Measurements from ENCODE around the gene AGBL1. TPM values are rescaled to one million over a fixed set of nuclear protein-coding genes. Genes with fewer than 3 reads are reported as not detected.

Gene AGBL1
- total and polyA plus RNA-seq, 2 donors (not counting 1 experiment from before 2014, with no cell fraction given), result not detected

GRCh38 chr15:86247249-86247955 lies 167.7 kb downstream of the AGBL1 start:
- H3K9ac ChIP-seq (ENCODE audit: low read length), result no peak overlapping the region
- no peak overlapping the region for H3K4me3 Mint-ChIP-seq
- POLR2A ChIA-PET, result no interaction called here
- 96% methylated on average over 12 of the region's 15 CpGs for WGBS (ENCODE audit: insufficient coverage)
- TF ChIP-seq CTCF (IDR thresholded peaks at IDR 0.05) (no peak), EZH2 (IDR thresholded peaks at IDR 0.05; ENCODE audit: borderline replicate concordance, insufficient read depth, low read depth, low read length, poor library complexity, severe bottlenecking) (no peak)
- H3K27me3 ChIP-seq (replicated peaks in 1 of 4; ENCODE audit: control extremely low read depth in 1 of 4, control insufficient read depth in 3 of 4, insufficient read depth in 4 of 4, low read length in 3 of 4), result no peaks in the 10 kb centered on the region
- CTCF ChIA-PET, result no interaction called here
- no peaks in the 10 kb centered on the region for H4K20me1 ChIP-seq (ENCODE audit: control insufficient read depth, insufficient read depth, low read length, poor library complexity, severe bottlenecking)
- no peak overlapping the region for H3K4me3 ChIP-seq (ENCODE audit: control extremely low read depth in 1 of 5, extremely low read depth in 1 of 5, insufficient read depth in 1 of 5, low read depth in 2 of 5, low read length in 4 of 5)
- H3K79me2 ChIP-seq (ENCODE audit: control insufficient read depth, insufficient read depth, low read length), result no peaks in the 10 kb centered on the region
- H3K27ac Mint-ChIP-seq, result no peak overlapping the region
- no peak overlapping the region for H3K4me2 ChIP-seq (replicated peaks; ENCODE audit: low read depth, low read length, poor library complexity, severe bottlenecking)
- intact Hi-C loops (cut with micrococcal nuclease), result no loop called here
- H3K4me1 Mint-ChIP-seq, result no peaks in the 10 kb centered on the region
- no peaks in the 10 kb centered on the region for H3K9me3 Mint-ChIP-seq (ENCODE audit: insufficient read depth)
- H3K36me3 ChIP-seq (replicated peaks in 1 of 2; ENCODE audit: control extremely low read depth in 1 of 2, control insufficient read depth in 1 of 2, extremely low read depth in 1 of 2, insufficient read depth in 2 of 2, low read length in 1 of 2), result no peaks in the 10 kb centered on the region
- no peaks in the 10 kb centered on the region for H3K4me1 ChIP-seq (ENCODE audit: control insufficient read depth in 2 of 2, insufficient read depth in 2 of 2, low read length in 2 of 2)
- no peak for ATAC-seq (ENCODE audit: low read depth)
- H3K9me3 ChIP-seq (ENCODE audit: control extremely low read depth in 1 of 3, control insufficient read depth in 2 of 3, insufficient read depth in 1 of 3, low read length in 2 of 3), result peaks cover 0 to 6% (median 0%) of the 10 kb centered on the region in 3 donors
- no peak overlapping the region for H2AFZ ChIP-seq (ENCODE audit: insufficient read depth, low read depth, low read length, poor library complexity, severe bottlenecking)
- H3K27me3 Mint-ChIP-seq, result no peaks in the 10 kb centered on the region
- no peak for DNase-seq
- H3K27ac ChIP-seq (ENCODE audit: low read length in 2 of 2), result no peak overlapping the region

GRCh38 chr15:86255247-86255646 lies 175.6 kb downstream of the AGBL1 start:
- no peak overlapping the region for H2AFZ ChIP-seq (ENCODE audit: insufficient read depth, low read depth, low read length, poor library complexity, severe bottlenecking)
- no peaks in the 10 kb centered on the region for H3K36me3 ChIP-seq (replicated peaks in 1 of 2; ENCODE audit: control extremely low read depth in 1 of 2, control insufficient read depth in 1 of 2, extremely low read depth in 1 of 2, insufficient read depth in 2 of 2, low read length in 1 of 2)
- TF ChIP-seq EZH2 (IDR thresholded peaks at IDR 0.05; ENCODE audit: borderline replicate concordance, insufficient read depth, low read depth, low read length, poor library complexity, severe bottlenecking) (no peak), CTCF (IDR thresholded peaks at IDR 0.05) (no peak)
- Mint-ChIP-seq H3K27ac (no peak overlapping the region), H3K4me1 (no peaks in the 10 kb centered on the region), H3K27me3 (no peaks in the 10 kb centered on the region), H3K4me3 (no peak overlapping the region), H3K9me3 (ENCODE audit: insufficient read depth) (no peaks in the 10 kb centered on the region)
- POLR2A ChIA-PET, result no interaction called here
- no peak for ATAC-seq (ENCODE audit: low read depth)
- H4K20me1 ChIP-seq (ENCODE audit: control insufficient read depth, insufficient read depth, low read length, poor library complexity, severe bottlenecking), result no peaks in the 10 kb centered on the region
- H3K9me3 ChIP-seq (ENCODE audit: control extremely low read depth in 1 of 3, control insufficient read depth in 2 of 3, insufficient read depth in 1 of 3, low read length in 2 of 3), result no peaks in the 10 kb centered on the region
- H3K4me3 ChIP-seq (ENCODE audit: control extremely low read depth in 1 of 5, extremely low read depth in 1 of 5, insufficient read depth in 1 of 5, low read depth in 2 of 5, low read length in 4 of 5), result no peak overlapping the region
- H3K79me2 ChIP-seq (ENCODE audit: control insufficient read depth, insufficient read depth, low read length), result no peaks in the 10 kb centered on the region
- H3K27ac ChIP-seq (ENCODE audit: low read length in 2 of 2), result no peak overlapping the region
- no peaks in the 10 kb centered on the region for H3K4me1 ChIP-seq (ENCODE audit: control insufficient read depth in 2 of 2, insufficient read depth in 2 of 2, low read length in 2 of 2)
- H3K9ac ChIP-seq (ENCODE audit: low read length), result no peak overlapping the region
- H3K4me2 ChIP-seq (replicated peaks; ENCODE audit: low read depth, low read length, poor library complexity, severe bottlenecking), result no peak overlapping the region
- WGBS (ENCODE audit: insufficient coverage), result no CpG with 5 or more reads among the region's 2 CpGs
- CTCF ChIA-PET, result no interaction called here
- H3K27me3 ChIP-seq (replicated peaks in 1 of 4; ENCODE audit: control extremely low read depth in 1 of 4, control insufficient read depth in 3 of 4, insufficient read depth in 4 of 4, low read length in 3 of 4), result no peaks in the 10 kb centered on the region
- intact Hi-C loops (cut with micrococcal nuclease), result no loop called here
- DNase-seq, result no peak

All from B cell (primary cell).